Nephron progenitor cell (in vitro differentiated cells): ENCODE data around the gene HDAC9.

Source experiments
- DNase-seq: peaks from one replicate; pipeline ENCODE4 v3.0.0; 2021
- H3K27ac Mint-ChIP-seq: 2 replicates; pipeline ENCODE4 v1.8.0; 2021; ENCODE audit warnings: mild to moderate bottlenecking, moderate library complexity, mixed read lengths
- H3K27me3 Mint-ChIP-seq: 2 replicates; pipeline ENCODE4 v1.8.0; 2021; ENCODE audit warnings: mild to moderate bottlenecking, low read depth, mixed read lengths; ENCODE audit not compliant: poor library complexity
- H3K36me3 Mint-ChIP-seq: 2 replicates; pipeline ENCODE4 v1.8.0; 2021; ENCODE audit warnings: low read depth, mixed read lengths
- H3K4me1 Mint-ChIP-seq: 2 replicates; pipeline ENCODE4 v1.8.0; 2021; ENCODE audit warnings: mixed read lengths
- H3K4me3 Mint-ChIP-seq: 2 replicates; pipeline ENCODE4 v1.8.0; 2021; ENCODE audit warnings: mild to moderate bottlenecking, moderate library complexity, mixed read lengths
- H3K9me3 Mint-ChIP-seq: 2 replicates; pipeline ENCODE4 v1.8.0; 2021; ENCODE audit warnings: mild to moderate bottlenecking, moderate library complexity, mixed read lengths
- CTCF ChIP-seq: fragments of 200-600 bp; sonication (generic); IDR thresholded peaks from 2 replicates; pipeline ENCODE4 v1.5.0; 2021; ENCODE audit warnings: antibody characterized with exemption

Gene HDAC9

DNA sequence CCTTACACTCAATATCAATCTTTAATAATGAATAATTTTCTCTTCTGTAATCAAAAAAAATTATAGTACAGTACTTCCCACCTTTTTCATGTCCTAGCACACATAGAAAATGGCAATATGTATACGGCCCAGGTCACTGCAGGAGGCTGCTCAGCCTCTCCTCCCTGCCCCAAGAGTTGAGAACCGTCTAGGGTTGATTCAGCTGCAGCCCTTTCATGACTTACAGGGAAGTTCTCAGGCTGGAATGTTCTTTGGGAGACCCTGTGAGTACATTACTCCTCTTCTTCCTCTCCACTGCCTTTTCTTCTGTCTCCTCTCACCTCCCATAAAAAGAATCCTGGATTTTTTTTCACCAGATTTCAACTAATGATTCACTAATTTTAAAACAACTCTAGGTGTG is 180.0 kb downstream of the HDAC9 start:
- Mint-ChIP-seq H3K27me3 (no peaks in the 10 kb centered on the region), H3K27ac (no peak overlapping the region), H3K36me3 (peaks cover 6% of the 10 kb centered on the region), H3K4me3 (no peak overlapping the region), H3K4me1 (peaks cover 6% of the 10 kb centered on the region), H3K9me3 (peaks cover 8% of the 10 kb centered on the region)
- DNase-seq, result no peak
- TF ChIP-seq CTCF, result no peak

DNA sequence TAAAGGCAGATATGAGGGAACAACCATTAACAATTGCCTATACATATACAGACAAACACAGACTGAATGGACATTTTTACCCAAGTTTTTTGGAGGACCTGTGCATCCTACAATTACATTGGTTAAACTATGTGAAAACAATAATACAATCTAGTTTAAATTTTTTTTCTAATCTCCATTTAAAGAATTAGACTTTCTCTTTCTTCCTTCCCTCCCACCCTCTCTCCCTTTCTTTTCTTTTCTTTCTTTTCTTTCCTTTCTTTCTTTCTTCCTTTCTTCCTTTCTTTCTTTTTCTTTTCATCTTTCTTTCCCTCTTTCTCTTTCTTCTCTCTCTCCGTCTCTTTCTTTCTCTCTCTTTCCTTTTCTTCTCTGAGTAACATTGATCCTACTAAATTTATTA is 183.7 kb downstream of the HDAC9 start:
- Mint-ChIP-seq H3K4me1 (peaks cover 6% of the 10 kb centered on the region), H3K27me3 (no peaks in the 10 kb centered on the region), H3K4me3 (no peak overlapping the region), H3K36me3 (peaks cover 6% of the 10 kb centered on the region), H3K9me3 (peaks cover 8% of the 10 kb centered on the region), H3K27ac (no peak overlapping the region)
- no peak for DNase-seq
- no peak for TF ChIP-seq CTCF

- TF ChIP-seq CTCF, result no peak
These were observed 185.0 kb downstream of the HDAC9 start for GRCh38 chr7:18680576-18680975.

DNA sequence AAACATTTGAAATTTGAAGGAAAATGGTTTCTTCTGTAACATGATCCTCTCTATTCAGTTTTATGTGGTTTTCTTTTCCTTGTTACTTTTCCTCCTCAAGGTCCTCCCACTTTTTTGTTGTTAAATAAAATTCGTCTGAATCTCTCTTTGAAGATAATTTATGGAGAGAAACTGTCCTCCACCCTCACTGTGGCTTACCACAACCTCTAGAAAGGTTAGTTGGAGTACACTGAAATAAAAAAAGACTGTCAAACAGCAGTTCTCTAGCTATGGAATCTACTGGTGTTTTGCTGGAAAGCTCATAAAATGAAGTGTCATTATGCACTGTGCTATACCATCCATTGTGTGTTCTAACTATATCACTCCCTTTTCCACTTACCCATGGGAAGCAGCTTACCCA is 189.4 kb downstream of the HDAC9 start:
- DNase-seq, result no peak
- no peak for TF ChIP-seq CTCF
- H3K27ac Mint-ChIP-seq, result no peak overlapping the region
- no peaks in the 10 kb centered on the region for H3K27me3 Mint-ChIP-seq
- peaks cover 37% of the 10 kb centered on the region for H3K4me1 Mint-ChIP-seq
- no peak overlapping the region for H3K4me3 Mint-ChIP-seq
- peaks cover 7% of the 10 kb centered on the region for H3K36me3 Mint-ChIP-seq
- peaks cover 5% of the 10 kb centered on the region for H3K9me3 Mint-ChIP-seq

More at GRCh38 chr7:18680576-18680975, 185.0 kb downstream of the HDAC9 start:
- Mint-ChIP-seq H3K9me3 (peaks cover 13% of the 10 kb centered on the region), H3K27me3 (no peaks in the 10 kb centered on the region), H3K27ac (no peak overlapping the region), H3K4me3 (no peak overlapping the region), H3K4me1 (peaks cover 12% of the 10 kb centered on the region), H3K36me3 (peaks cover 13% of the 10 kb centered on the region)
- no peak for DNase-seq

DNA sequence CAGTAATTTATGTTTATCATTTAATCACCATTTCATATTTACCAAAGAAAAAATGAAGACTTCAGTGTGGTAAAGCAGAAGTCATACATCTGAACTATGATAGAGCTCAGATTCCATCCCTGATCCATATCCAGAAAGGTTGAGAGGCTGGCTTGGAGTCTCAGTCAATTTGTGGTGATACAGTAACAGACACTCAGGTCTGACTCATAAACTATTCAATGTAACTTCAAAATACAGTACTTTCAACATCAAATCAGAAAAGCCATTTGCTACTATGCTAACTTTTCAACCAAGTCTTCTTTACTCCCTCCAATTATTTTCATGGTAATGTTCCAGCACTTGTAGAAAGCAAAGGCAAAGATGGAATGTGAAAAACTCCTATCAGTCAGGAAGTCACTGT is 190.4 kb downstream of the HDAC9 start:
- Mint-ChIP-seq H3K27ac (no peak overlapping the region), H3K36me3 (peaks cover 7% of the 10 kb centered on the region), H3K9me3 (peaks cover 5% of the 10 kb centered on the region), H3K4me1 (peaks cover 48% of the 10 kb centered on the region), H3K27me3 (no peaks in the 10 kb centered on the region), H3K4me3 (no peak overlapping the region)
- DNase-seq, result no peak
- no peak for TF ChIP-seq CTCF

- no peak for TF ChIP-seq CTCF
These were observed 194.0 kb downstream of the HDAC9 start for GRCh38 chr7:18689551-18689950.

More at GRCh38 chr7:18689551-18689950, 194.0 kb downstream of the HDAC9 start:
- Mint-ChIP-seq H3K4me3 (no peak overlapping the region), H3K27ac (peak overlapping the region; percentile 73), H3K27me3 (no peaks in the 10 kb centered on the region), H3K9me3 (peaks cover 5% of the 10 kb centered on the region), H3K4me1 (peaks cover 79% of the 10 kb centered on the region), H3K36me3 (peaks cover 7% of the 10 kb centered on the region)
- no peak for DNase-seq
